GM12878 (cell line): ENCODE measurements around the gene GSTM4. TPM values are rescaled to one million over a fixed set of nuclear protein-coding genes. Genes with fewer than 3 reads are reported as not detected.

Experiments used
- ATAC-seq: fragments of 200-7000 bp; cut with Tn5 transposase; 3 replicates; pipeline ENCODE4 v1.9.1; 2020; ENCODE audit warnings: mild to moderate bottlenecking, moderate library complexity
- BruUV-seq: library from RNA; stranded (reverse); fragments of 400-500 nt; replicated peaks from 2 replicates; lab custom pipeline; 2021; lab: Mats Ljungman, UMichigan
- CTCF ChIA-PET: fragments of 300-600 bp; sonication (Branson Sonifier 250); formaldehyde crosslinking; extraction: SDS; loops from one replicate; lab custom pipeline; 2021; ENCODE audit warnings: inconsistent platforms; lab: Yijun Ruan, JAX
- POLR2A ChIA-PET: fragments of 350-600 bp; formaldehyde crosslinking; extraction: SDS; loops from one replicate; lab custom pipeline; 2021; ENCODE audit warnings: inconsistent platforms; lab: Charles Lee
- RAD21 ChIA-PET: fragments of 300-600 bp; sonication (Branson Sonifier 250); formaldehyde crosslinking; loops from one replicate; lab custom pipeline; 2023; ENCODE audit warnings: antibody characterized with exemption; ENCODE audit not compliant: unreplicated experiment; lab: Charles Lee
- SMC1A ChIA-PET: fragments of 300-600 bp; sonication (Branson Sonifier 250); formaldehyde crosslinking; loops from one replicate; lab custom pipeline; 2023; ENCODE audit not compliant: unreplicated experiment, uncharacterized antibody; lab: Charles Lee
- DNase-seq: peaks from one replicate; pipeline ENCODE4 v3.0.0-alpha.2; 2011; ENCODE audit warnings: low read depth, low spot score
- FAIRE-seq: peaks from 3 replicates; lab custom pipeline; 2011; peaks lifted over from hg19 to GRCh38; lab: Jason Lieb, UNC
- H2AFZ ChIP-seq: 2 replicates; pipeline ENCODE4 v1.6.0; 2011; ENCODE audit warnings: low read depth, low read length, control low read depth; ENCODE audit not compliant: control insufficient read depth
- H3K27ac ChIP-seq: 2 replicates; pipeline ENCODE4 v1.5.1; 2011; ENCODE audit warnings: control low read depth; ENCODE audit not compliant: control insufficient read depth, insufficient read depth
- H3K27me3 ChIP-seq, 2 experiments: replicated peaks in 1 of 2; 2 replicates each; pipeline versions ENCODE4 v1.6.0 to v1.6.1; 2011; ENCODE audit warnings: low read length in 1 of 2; ENCODE audit not compliant: control insufficient read depth in 2 of 2, insufficient read depth in 2 of 2
- H3K36me3 ChIP-seq, 2 experiments: 2 replicates each; pipeline ENCODE4 v1.5.1; 2011; ENCODE audit warnings: low read length in 1 of 2; ENCODE audit not compliant: control insufficient read depth in 2 of 2, insufficient read depth in 2 of 2
- H3K4me1 ChIP-seq: 2 replicates; pipeline ENCODE4 v1.6.1; 2011; ENCODE audit warnings: mild to moderate bottlenecking, low read length, moderate library complexity, mixed read lengths; ENCODE audit not compliant: control insufficient read depth, insufficient read depth
- H3K4me2 ChIP-seq: 2 replicates; pipeline ENCODE4 v1.6.0; 2011; ENCODE audit warnings: control low read depth; ENCODE audit not compliant: control insufficient read depth, insufficient read depth
- H3K4me3 ChIP-seq: fragments of 200-600 bp; sonication (generic); 2 replicates; pipeline ENCODE4 v1.5.1; 2016
- H3K79me2 ChIP-seq: 2 replicates; pipeline ENCODE4 v1.6.0; 2011; ENCODE audit warnings: low read length; ENCODE audit not compliant: control insufficient read depth, insufficient read depth
- H3K9ac ChIP-seq: 2 replicates; pipeline ENCODE4 v1.8.0; 2011; ENCODE audit warnings: low read length, control low read depth, mixed read lengths; ENCODE audit not compliant: control insufficient read depth, insufficient read depth
- H3K9me3 ChIP-seq: replicated peaks from 3 replicates; pipeline ENCODE4 v1.5.1; 2011; ENCODE audit warnings: mild to moderate bottlenecking, low read length; ENCODE audit not compliant: control insufficient read depth, insufficient read depth
- H4K20me1 ChIP-seq: 2 replicates; pipeline ENCODE4 v1.6.0; 2011; ENCODE audit not compliant: control insufficient read depth, insufficient read depth
- CREM ChIP-seq: IDR thresholded peaks from 2 replicates; pipeline ENCODE4 v1.6.1; 2014; ENCODE audit warnings: antibody characterized with exemption, low read depth
- FOXM1 ChIP-seq: IDR thresholded peaks from 2 replicates; pipeline ENCODE4 v1.6.1; 2012; ENCODE audit warnings: low read depth, mild to moderate bottlenecking, inconsistent platforms, low read length, moderate library complexity
- KDM1A ChIP-seq: fragments of 200-600 bp; sonication (generic); IDR thresholded peaks from 2 replicates; pipeline ENCODE4 v1.6.1; 2016; ENCODE audit warnings: borderline replicate concordance
- MYB ChIP-seq: fragments of 150-350 bp; IDR thresholded peaks from 2 replicates; pipeline ENCODE4 v1.6.1; 2014; ENCODE audit warnings: mild to moderate bottlenecking, low read depth, low read length, borderline replicate concordance
- NR2F1 ChIP-seq: fragments of 450-650 bp; conservative IDR thresholded peaks from 2 replicates; pipeline ENCODE4 v1.6.1; 2017; ENCODE audit warnings: mild to moderate bottlenecking
- RELA ChIP-seq: fragments of 450-650 bp; IDR thresholded peaks from 2 replicates; pipeline ENCODE4 v1.8.0; 2014; ENCODE audit warnings: borderline replicate concordance; ENCODE audit not compliant: partially characterized antibody
- RUNX3 ChIP-seq: IDR thresholded peaks from 2 replicates; pipeline ENCODE4 v1.6.1; 2012; ENCODE audit warnings: low read length, inconsistent platforms
- SMAD1 ChIP-seq: fragments of 450-650 bp; IDR thresholded peaks from 2 replicates; pipeline ENCODE4 v1.6.1; 2018; ENCODE audit warnings: mild to moderate bottlenecking, low read depth; ENCODE audit not compliant: partially characterized antibody
- WGBS: methylation state at CpG from one replicate; pipeline ENCODE4 v1.1.6; 2016; ENCODE audit warnings: low lambda C conversion rate; ENCODE audit not compliant: insufficient replicate concordance, insufficient coverage; ENCODE audit errors: missing lambda C conversion rate; 5-methylcytosine and 5-hydroxymethylcytosine counted together
- in situ Hi-C: fragments of 300-500 bp; cut with MboI; formaldehyde crosslinking; loops from 9 replicates; pipeline ENCODE4 v1.14.3; 2018; ENCODE audit warnings: mixed read lengths
- intact Hi-C: fragments of 100-400 bp; cut with micrococcal nuclease; formaldehyde crosslinking; loops from one replicate; pipeline ENCODE4 v1.14.2; 2022; ENCODE audit not compliant: unreplicated experiment
- polyA plus RNA-seq, 11 experiments: library from polyadenylated mRNA; depleted of rRNA in 4 of 11; unstranded in 6 of 11; stranded (reverse) in 5 of 11; fragments of >200 nt; fragmentation: Nextera tagmentation in 4 of 11; fragmentation: Illumina TruSeq in 1 of 11; extraction: Ambion mirVana in 4 of 11; extraction: Trizol in 1 of 11; gene quantifications; 1 replicate in 1 of 11; 2 replicates in 10 of 11; pipeline versions ENCODE4 v1.2.1 to v1.2.3, GENCODE V29; 2011 to 2016; ENCODE audit warnings: inconsistent platforms in 2 of 11, missing spikeins in 2 of 11, low read depth in 1 of 11
- total RNA-seq, 4 experiments: library from RNA; depleted of rRNA in 3 of 4; stranded (reverse); fragments of >200 nt in 3 of 4; fragmentation: Illumina TruSeq in 1 of 4; extraction: Trizol in 1 of 4; gene quantifications; 2 replicates each; pipeline versions ENCODE4 v1.2.1 to v1.2.3, GENCODE V29; 2013 to 2021
- TF ChIP-seq, protein P1 (sequence below): IDR thresholded peaks from 2 replicates; pipeline ENCODE4 v1.6.1; 2011; ENCODE audit warnings: low read depth, mild to moderate bottlenecking, low read length, moderate library complexity, borderline replicate concordance; ENCODE audit errors: extremely low read depth
- TF ChIP-seq, protein P2 (sequence below): fragments of 150-350 bp; IDR thresholded peaks from 2 replicates; pipeline ENCODE4 v1.6.1; 2014; ENCODE audit warnings: mild to moderate bottlenecking, low read depth, low read length
- TF ChIP-seq, protein P3 (sequence below): fragments of 450-650 bp; IDR thresholded peaks from 2 replicates; pipeline ENCODE4 v1.6.1; 2017; ENCODE audit warnings: antibody characterized with exemption, mild to moderate bottlenecking, moderate library complexity
- TF ChIP-seq, protein P4 (sequence below): IDR thresholded peaks from 2 replicates; pipeline ENCODE4 v1.6.1; 2011; ENCODE audit warnings: borderline replicate concordance, low read depth, mild to moderate bottlenecking, moderate library complexity, low read length; ENCODE audit not compliant: insufficient read depth, poor library complexity, severe bottlenecking
- TF ChIP-seq, protein P5 (sequence below): IDR thresholded peaks from 2 replicates; pipeline ENCODE4 v1.6.1; 2012; ENCODE audit warnings: low read depth, low read length, improper control_type of control experiment
- TF ChIP-seq, protein P6 (sequence below): fragments of 450-650 bp; IDR thresholded peaks from 2 replicates; pipeline ENCODE4 v1.6.1; 2018; ENCODE audit warnings: borderline replicate concordance, mild to moderate bottlenecking; ENCODE audit not compliant: partially characterized antibody

Gene GSTM4
- total and polyA plus RNA-seq, 10 of the 15 experiments (the other 5 are each of a cell fraction or from before 2014, with no cell fraction given): 14.3 to 37.2 (median 23.0) TPM

DNA sequence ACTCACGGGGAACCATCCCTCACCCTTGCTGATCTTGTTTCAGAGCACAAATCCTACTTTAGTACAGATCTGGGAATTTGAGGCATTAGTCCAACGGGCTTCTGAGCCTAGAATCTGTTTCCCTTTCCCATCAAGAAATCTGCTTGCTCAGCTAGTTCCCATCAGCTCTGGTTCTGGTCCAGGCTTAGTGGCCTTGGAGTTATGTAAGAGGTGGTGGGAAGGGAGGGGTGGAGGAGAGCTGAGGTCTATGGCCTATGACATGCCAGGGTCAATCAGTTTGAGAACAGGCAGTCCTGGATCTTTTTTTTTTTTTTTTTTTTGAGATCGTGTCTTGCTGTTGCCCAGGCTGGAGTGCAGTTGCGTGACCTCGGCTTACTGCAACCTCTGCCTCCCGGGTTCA, 35.9 kb downstream of the GSTM4 start:
- Histone ChIP-seq H3K9ac (no peak overlapping the region), H3K4me3 (no peak overlapping the region), H4K20me1 (no peaks in the 10 kb centered on the region), H3K36me3 (no peaks in the 10 kb centered on the region), H3K27ac (no peak overlapping the region), H3K79me2 (no peaks in the 10 kb centered on the region), H3K9me3 (no peaks in the 10 kb centered on the region), H3K4me2 (no peak overlapping the region), H2AFZ (no peak overlapping the region), H3K27me3 (no peaks in the 10 kb centered on the region), H3K4me1 (no peaks in the 10 kb centered on the region)
- ATAC-seq (no peak), DNase-seq (no peak), FAIRE-seq (no peak)
- RAD21 ChIA-PET: no interaction called here
- 94% methylated on average over 2 of the region's 6 CpGs for WGBS
- intact Hi-C loops: no loop called here
- in situ Hi-C loops: no loop called here
- SMC1A ChIA-PET: no interaction called here
- no TSS peak for BruUV-seq
- CTCF ChIA-PET: no interaction called here
- POLR2A ChIA-PET: no interaction called here
- TF ChIP-seq, protein P1, sequence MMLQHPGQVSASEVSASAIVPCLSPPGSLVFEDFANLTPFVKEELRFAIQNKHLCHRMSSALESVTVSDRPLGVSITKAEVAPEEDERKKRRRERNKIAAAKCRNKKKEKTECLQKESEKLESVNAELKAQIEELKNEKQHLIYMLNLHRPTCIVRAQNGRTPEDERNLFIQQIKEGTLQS: no peak
- no peak for TF ChIP-seq MYB
- no peak for TF ChIP-seq FOXM1
- TF ChIP-seq, protein P2, sequence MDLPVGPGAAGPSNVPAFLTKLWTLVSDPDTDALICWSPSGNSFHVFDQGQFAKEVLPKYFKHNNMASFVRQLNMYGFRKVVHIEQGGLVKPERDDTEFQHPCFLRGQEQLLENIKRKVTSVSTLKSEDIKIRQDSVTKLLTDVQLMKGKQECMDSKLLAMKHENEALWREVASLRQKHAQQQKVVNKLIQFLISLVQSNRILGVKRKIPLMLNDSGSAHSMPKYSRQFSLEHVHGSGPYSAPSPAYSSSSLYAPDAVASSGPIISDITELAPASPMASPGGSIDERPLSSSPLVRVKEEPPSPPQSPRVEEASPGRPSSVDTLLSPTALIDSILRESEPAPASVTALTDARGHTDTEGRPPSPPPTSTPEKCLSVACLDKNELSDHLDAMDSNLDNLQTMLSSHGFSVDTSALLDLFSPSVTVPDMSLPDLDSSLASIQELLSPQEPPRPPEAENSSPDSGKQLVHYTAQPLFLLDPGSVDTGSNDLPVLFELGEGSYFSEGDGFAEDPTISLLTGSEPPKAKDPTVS: no peak
- TF ChIP-seq, protein P3, sequence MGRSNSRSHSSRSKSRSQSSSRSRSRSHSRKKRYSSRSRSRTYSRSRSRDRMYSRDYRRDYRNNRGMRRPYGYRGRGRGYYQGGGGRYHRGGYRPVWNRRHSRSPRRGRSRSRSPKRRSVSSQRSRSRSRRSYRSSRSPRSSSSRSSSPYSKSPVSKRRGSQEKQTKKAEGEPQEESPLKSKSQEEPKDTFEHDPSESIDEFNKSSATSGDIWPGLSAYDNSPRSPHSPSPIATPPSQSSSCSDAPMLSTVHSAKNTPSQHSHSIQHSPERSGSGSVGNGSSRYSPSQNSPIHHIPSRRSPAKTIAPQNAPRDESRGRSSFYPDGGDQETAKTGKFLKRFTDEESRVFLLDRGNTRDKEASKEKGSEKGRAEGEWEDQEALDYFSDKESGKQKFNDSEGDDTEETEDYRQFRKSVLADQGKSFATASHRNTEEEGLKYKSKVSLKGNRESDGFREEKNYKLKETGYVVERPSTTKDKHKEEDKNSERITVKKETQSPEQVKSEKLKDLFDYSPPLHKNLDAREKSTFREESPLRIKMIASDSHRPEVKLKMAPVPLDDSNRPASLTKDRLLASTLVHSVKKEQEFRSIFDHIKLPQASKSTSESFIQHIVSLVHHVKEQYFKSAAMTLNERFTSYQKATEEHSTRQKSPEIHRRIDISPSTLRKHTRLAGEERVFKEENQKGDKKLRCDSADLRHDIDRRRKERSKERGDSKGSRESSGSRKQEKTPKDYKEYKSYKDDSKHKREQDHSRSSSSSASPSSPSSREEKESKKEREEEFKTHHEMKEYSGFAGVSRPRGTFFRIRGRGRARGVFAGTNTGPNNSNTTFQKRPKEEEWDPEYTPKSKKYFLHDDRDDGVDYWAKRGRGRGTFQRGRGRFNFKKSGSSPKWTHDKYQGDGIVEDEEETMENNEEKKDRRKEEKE: no peak
- TF ChIP-seq RELA: no peak
- TF ChIP-seq, protein P4, sequence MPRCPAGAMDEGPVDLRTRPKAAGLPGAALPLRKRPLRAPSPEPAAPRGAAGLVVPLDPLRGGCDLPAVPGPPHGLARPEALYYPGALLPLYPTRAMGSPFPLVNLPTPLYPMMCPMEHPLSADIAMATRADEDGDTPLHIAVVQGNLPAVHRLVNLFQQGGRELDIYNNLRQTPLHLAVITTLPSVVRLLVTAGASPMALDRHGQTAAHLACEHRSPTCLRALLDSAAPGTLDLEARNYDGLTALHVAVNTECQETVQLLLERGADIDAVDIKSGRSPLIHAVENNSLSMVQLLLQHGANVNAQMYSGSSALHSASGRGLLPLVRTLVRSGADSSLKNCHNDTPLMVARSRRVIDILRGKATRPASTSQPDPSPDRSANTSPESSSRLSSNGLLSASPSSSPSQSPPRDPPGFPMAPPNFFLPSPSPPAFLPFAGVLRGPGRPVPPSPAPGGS: no peak
- TF ChIP-seq SMAD1: no peak
- TF ChIP-seq CREM: no peak
- no peak for TF ChIP-seq NR2F1
- TF ChIP-seq KDM1A: no peak
- TF ChIP-seq, protein P5, sequence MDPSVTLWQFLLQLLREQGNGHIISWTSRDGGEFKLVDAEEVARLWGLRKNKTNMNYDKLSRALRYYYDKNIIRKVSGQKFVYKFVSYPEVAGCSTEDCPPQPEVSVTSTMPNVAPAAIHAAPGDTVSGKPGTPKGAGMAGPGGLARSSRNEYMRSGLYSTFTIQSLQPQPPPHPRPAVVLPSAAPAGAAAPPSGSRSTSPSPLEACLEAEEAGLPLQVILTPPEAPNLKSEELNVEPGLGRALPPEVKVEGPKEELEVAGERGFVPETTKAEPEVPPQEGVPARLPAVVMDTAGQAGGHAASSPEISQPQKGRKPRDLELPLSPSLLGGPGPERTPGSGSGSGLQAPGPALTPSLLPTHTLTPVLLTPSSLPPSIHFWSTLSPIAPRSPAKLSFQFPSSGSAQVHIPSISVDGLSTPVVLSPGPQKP: no peak
- TF ChIP-seq, protein P6, sequence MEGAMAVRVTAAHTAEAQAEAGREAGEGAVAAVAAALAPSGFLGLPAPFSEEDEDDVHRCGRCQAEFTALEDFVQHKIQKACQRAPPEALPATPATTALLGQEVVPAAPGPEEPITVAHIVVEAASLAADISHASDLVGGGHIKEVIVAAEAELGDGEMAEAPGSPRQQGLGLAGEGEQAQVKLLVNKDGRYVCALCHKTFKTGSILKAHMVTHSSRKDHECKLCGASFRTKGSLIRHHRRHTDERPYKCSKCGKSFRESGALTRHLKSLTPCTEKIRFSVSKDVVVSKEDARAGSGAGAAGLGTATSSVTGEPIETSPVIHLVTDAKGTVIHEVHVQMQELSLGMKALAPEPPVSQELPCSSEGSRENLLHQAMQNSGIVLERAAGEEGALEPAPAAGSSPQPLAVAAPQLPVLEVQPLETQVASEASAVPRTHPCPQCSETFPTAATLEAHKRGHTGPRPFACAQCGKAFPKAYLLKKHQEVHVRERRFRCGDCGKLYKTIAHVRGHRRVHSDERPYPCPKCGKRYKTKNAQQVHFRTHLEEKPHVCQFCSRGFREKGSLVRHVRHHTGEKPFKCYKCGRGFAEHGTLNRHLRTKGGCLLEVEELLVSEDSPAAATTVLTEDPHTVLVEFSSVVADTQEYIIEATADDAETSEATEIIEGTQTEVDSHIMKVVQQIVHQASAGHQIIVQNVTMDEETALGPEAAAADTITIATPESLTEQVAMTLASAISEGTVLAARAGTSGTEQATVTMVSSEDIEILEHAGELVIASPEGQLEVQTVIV: no peak
- TF ChIP-seq RUNX3: no peak
